CD4-positive, alpha-beta T cell treated with Interleukin-6 at 100 ng/mL for 8 hours (primary cell): Measurements from ENCODE around the gene PLPP3.

Experiments
- DNase-seq: peaks from one replicate; pipeline ENCODE4 v3.0.0-alpha.2; 2020; ENCODE audit warnings: mixed read lengths, low spot score

Gene PLPP3

DNA sequence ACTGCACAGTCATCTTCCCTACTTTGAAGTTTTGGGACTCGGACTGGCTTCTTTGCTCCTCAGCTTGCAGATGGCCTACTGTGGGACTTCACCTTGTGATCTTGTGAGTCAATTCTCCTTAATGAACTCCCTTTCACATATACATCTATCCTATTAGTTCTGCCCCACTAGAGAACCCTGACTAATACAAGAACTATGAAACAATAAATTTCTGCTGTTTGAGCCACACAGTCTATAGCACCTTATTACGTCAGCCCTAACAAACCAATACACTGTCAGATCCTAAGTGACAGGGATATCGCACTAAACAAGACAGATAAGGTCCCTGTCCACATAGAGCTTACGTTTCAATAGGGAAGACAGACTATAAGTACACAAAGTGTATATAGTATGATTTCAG, 120.1 kb downstream of the PLPP3 start:
- DNase-seq: no peak

DNA sequence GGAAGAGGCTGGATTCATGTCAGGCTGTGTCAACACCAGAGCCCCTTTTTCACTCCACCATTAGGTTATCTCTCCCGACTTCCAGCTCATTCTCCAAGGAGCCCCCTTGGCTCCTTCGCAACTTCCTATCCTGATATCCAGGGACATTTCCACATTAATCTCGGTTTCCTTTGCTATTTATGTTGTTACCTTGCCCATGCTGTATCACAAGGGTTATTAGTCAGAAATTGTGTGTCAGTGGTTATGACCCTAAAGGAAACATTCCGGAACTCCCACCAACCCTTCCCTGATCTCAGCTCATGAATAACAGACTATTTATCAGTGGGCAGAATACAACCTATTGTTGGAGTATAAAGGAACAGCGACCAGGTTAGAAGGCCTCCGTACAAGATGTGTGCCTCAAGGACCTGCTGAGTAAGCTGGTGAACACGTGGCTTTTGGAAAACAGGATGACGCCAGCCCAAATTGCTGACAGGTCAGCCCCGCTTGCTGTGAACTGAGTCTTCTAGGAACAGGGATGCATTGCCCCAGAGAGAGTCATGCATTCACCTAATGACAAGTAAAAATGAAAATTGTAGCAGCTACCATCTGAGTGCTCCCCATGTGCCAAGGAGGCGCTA, 121.5 kb downstream of the PLPP3 start:
- no peak for DNase-seq

GRCh38 chr1:56456435-56457101, 122.8 kb downstream of the PLPP3 start:
- no peak for DNase-seq

DNA sequence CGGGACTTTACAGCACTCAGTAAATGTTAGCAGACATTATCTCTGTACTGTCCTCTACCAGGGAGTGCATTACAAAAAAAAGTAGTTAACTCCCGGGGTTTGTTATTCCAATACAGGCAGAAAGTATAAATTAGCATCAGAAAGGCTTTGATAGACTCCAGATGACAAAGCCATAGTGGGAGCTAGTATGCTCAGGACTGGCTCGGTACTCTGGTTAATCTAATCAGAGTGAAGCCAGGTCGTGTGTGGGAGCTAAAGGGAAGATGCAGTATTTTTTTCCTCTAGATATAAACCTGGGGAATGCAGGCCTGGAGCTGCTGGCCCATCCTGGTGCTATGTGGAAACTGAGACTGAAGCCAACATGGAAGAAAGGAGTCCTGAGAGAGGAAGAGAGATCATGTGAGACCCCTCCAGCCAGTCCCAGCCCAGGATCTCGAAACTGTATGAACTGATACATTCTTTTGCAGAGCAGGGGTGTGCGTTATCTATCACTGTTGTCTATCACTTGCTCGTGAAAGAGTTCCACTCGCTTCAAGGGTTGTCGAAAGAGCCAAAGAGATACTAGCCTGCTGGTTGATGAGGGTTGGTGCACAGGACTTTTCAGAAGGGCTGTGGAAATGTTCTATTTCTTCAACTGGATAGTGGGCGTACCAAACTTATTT, 125.8 kb downstream of the PLPP3 start:
- no peak for DNase-seq

- no peak for DNase-seq
Observed at GRCh38 chr1:56453016-56453415, 126.3 kb downstream of the PLPP3 start.

GRCh38 chr1:56452027-56453011, 127.0 kb downstream of the PLPP3 start:
- no peak for DNase-seq

- no peak for DNase-seq
Observed at GRCh38 chr1:56451491-56451890, 127.9 kb downstream of the PLPP3 start.

DNA sequence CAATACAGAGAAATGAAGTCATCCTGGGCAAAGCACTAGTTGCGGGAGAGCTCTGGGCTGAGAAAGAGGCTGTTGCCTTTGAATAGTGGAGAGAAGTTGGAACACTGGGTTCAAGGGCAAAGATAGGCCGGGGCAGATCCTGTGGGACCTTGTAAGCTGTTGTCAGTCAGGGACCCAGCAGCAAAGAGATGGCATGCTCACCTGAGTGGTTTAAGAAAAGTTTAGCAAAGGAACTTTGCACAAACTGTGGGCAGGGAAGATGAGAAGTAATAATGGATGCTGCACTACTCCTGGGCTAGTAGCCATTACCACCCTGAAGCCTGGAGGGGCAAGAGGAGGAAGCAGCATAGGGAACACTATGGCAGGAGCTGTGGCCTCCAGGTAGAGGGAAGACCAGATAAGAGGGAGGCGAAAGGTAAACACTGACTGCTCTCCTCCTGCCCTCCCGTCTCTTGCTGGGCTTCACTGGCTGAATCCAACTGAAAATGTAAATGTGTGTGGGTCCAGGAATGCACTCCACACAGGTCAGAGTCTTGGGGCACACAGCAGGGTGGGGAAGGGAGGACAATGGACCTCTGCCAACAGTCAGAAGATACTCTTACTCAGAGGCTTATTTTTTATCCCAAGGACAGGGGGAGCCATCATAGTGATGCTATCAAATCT, 129.2 kb downstream of the PLPP3 start:
- DNase-seq: no peak

DNA sequence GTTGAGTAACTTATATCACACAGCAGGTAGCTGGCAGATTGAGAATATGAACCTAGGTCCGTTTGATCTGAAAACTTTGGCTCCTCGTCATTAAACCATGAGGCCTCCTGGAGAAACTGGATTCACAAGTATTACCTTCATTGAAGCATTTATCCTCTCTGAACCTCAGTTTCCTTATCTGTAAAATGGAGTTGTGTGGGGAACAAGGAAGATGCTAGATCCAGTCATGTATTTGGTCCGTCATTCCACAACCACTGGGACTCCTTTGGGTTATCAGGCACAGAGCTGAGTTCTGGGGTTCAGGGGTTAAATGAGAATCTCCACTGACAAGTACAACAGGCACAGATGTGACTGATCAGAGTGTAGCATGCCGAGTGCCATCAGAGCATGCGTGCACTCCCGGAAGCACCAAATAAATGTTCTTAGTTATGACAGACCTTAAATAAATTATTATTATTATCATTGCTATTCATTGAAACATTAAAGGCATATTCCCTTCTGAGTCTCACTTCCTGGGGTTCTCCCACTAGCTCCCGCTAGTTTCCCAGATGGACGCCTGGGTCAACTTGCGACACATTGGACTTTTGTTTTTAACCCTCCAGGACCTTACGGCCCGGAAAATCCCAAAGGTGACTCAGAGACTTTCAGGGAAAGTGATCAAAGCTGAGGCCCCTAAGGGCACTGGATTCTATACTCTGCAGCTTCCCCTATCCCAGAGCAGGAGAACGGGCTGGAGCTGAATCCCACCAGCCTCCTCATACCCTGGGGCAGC, 130.6 kb downstream of the PLPP3 start:
- DNase-seq: no peak

DNA sequence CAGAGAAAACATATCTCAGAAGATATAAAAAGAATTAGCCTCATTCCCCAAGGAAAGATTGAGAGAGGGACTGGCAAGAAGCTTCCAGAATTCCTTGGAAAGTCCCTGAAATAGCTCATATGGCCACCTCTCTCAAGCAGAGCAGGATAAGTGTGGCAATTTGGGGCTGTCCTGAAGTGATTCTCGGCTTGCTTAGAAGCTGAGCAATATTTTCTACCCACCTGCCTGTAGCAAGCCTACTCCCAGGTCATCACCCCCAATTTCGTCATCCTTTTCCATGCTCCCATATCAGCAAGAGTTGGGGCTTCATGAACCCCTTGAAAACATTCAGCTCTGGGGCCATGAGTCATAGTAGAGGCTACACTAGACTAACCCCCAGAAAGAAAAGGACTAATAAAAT, 131.5 kb downstream of the PLPP3 start:
- DNase-seq: no peak

GRCh38 chr1:56446531-56447098, 132.7 kb downstream of the PLPP3 start:
- no peak for DNase-seq

GRCh38 chr1:56444960-56445646, 134.3 kb downstream of the PLPP3 start:
- DNase-seq: no peak
